Activated T-cell treated with anti-CD3 and anti-CD28 coated beads, Interleukin-2, amount 50 U/mL, for 1 hour (primary cell): Measurements from ENCODE around the gene COL13A1.

Experiments used
- DNase-seq: peaks from one replicate; pipeline ENCODE4 v3.0.0-alpha.2; 2020

Gene COL13A1

DNA sequence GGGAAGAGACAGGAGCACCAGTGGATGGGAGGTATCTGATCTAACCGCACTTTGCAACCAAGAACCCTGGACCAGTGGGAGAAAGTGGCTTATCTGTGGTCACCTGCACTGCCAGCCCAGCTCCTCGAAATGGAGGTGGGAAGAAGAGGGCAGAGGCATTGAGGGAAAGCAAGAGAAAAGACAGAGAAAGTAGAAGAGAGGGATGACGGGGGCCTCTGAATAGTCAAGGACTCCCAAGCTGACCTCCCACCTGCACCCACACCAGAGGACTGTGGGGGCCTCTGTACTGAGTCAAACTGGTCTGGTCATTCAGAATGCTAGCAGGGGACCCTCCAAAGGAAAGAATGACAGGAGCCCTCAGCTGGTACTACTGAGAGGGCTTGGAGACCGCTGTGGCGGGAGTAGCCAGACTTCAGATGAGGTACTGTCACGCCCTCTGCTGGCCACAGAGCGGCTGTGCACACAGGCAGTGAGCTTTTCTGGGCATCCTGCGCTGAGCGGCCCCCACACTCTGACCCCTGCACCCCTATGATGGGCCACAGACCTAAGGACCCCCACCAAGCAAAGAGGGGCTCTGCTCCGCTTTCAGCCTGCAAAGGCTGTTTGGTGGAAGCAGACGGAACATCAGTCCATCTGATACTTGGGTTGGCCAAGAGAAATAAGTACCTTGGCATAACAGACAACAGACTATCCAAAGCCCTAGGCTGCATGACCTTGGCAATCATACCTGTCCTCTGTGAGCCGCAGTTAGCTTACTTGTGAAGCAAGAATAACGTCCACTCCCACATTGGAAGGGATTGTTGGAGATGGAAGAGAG, 112.9 kb downstream of the COL13A1 start:
- peak; percentile 48 for DNase-seq

DNA sequence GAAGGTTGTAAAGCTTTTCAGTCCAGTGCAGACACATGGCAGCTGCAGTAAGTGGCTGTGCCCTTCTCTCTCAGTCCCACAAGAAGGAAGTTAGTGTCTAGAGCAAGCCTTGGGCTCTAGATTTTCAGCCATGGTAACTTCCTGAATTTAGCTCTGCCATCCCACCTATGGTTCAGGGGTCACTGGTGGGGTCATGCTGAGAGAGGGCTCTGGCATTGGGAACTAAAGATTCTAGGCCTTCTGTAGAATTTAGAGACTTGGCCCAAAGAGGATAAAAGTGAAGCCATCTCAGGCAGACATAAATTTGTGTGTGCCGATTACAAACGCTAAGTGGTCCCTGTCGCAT, 113.5 kb downstream of the COL13A1 start:
- DNase-seq: no peak

DNA sequence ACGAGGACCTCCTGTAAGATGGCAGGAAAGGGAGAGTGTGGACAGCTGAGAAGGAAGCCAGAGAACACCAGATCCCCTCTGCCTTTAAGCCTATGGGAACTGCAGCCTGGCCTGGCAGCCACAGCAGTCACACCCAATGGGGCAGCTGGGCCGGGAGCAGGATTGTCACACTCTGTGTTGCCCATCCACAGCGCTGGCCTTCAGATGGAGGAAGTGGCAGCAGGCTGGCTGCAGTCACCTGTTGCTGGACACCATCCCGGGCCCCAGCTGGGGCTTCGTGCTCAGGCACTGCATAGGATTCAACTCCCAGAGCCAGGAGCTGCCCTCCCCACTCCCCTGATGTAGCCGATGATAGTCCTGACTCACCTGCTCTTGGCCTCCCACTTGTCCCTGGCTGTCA, 114.4 kb downstream of the COL13A1 start:
- no peak for DNase-seq

DNA sequence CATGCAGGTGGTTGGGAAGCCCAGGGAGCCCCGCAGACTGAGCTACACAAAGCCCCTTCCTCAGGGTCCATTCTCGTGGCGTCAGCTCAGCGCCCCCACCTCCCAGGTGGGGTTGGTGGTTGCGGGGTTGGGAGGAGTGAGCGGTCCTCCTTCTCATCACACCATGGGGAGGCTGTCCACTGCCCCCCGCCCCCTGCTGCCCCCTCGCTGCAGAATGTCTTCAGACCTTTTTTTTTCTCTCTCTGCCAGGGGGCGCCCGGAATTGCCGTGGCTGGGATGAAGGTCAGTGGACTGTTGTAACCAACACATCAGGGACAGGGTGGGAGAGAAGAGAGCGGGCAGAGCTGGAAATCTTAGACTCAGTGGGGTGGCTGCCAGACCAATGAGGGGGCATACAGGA, 116.3 kb downstream of the COL13A1 start:
- no peak for DNase-seq

DNA sequence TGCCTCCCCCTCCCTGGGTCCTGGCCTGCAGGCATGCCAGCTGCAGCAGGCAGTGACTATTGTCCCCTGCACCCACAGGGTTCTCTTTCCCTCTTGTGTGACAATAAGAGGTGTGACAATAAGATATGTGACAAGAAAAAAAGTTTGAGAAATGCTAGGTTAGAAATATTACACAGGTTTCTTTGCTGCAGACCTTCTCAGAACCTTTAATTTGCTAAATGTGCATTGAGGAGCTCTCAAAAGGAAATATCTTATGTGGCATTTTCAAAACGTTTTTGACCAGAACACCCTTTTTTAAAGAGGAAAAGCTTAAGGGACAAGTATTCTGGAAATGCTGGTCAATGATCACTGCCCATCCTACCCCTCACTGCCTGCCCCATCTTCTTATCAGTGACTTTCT, 117.5 kb downstream of the COL13A1 start:
- no peak for DNase-seq

DNA sequence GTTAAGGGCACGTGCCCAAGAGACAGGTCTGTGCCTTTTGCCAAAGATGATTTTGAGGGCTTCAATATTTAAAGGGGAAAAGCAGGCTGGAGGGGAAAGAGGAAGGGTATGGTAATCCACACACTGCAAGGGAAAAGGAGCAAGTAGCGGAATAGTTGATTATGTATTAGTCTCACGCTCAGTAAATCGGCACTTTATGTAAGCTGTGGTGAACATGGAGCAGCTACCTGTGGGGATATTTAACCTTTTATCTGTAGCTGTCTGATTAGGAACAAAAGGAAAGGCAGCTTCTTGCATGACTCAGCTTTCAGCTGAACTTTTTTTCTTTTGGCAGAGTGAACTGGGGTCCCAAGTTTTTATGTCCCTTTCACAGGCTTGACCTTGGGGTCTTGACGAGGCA, 123.4 kb downstream of the COL13A1 start:
- no peak for DNase-seq

DNA sequence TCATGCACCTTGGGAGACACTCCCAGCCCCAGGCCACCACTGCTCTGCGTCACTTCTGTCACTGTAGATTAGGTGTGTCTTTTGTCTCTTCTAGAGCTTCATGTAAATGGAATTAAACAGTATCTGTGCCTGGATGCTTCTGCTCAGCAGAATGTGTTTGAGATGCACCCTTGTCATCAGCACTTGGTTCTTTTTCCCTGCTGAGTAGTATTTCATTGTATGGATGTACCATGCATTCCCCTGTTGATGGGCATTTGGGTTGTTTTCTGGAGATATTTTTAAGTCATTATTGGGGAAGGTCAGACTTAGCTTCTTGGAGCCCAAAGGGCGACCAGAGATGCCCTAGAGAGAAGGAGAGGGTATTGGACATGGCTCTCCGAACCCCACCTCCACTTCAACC, 126.6 kb downstream of the COL13A1 start:
- DNase-seq: no peak

DNA sequence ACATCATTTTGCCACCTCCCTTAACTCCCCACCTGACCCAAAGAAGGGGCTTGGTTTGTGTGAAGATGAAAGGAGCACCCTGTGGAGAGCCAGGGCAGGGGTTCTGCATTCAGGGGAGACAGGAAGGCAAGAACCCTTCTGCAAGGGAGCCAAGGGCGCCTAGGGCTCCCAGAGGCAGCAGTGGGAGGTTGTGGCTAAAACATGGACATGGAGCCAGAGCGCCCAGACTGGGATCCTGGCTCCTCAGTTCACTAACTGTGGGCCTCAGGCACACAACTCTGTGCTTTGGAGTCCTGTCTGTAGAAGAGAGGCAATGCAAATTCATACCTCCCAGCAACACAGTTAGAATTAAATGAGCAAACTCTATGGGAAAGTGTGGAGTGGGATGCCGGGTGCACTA, 127.9 kb downstream of the COL13A1 start:
- DNase-seq: no peak

DNA sequence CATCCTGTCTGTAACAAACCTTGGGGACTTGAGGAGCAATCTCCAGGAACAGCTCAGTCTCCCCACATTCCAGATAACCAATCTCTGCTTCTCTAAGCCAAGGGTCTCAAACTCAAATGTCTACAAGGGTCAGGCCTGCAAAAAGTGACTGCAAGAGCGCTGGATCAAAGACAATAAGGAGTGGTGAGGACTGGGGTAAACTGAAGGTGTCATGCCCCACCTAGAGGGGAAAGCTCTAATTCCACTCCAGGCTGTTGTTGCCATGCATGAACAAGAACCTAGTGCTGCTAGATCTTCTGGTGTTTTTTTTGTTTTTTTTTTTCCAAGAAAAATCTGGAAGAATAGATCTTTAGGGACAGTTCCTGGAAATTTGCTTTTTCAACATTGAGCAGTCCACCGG, 133.1 kb downstream of the COL13A1 start:
- no peak for DNase-seq

DNA sequence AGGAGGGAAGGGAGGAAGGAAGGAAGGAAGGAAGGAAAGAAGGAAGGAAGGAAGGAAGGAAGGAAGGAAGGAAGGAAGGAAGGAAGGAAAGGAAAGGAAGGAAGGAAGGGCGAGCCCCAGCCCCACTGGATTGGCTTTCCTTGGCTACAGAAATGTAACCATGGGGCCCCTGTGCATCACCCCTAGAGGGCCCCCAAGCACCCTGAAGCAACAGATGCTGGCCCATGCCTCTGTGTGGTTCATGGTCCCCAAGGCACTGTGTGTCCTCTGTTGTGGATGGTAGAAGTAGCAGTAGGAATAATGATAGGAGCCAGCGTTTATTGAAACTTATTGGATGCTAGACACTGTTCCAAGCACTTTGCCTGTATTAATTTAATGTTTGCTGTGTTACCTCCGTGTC, 134.4 kb downstream of the COL13A1 start:
- no peak for DNase-seq

DNA sequence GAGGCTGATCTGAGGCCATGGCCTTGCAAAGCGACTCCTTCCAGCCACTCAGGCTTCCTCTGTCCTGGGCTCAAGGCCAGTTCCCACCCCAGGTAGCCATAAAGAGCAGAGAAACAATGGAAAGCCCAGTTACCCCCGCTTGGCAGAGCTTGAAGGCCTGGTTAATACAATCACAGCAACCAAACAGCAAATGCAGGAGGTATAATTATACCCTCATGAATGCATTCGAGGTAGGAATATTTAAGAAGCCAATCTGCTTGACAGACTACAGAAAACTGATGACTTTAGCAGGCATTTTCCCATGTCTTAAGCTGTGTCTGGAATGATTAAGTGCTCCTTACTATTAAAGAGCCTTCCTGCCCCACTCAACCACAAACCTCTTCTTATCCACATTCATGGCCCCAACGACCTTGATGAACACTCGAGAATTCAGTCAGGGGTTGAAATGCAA, 136.9 kb downstream of the COL13A1 start:
- DNase-seq: no peak

DNA sequence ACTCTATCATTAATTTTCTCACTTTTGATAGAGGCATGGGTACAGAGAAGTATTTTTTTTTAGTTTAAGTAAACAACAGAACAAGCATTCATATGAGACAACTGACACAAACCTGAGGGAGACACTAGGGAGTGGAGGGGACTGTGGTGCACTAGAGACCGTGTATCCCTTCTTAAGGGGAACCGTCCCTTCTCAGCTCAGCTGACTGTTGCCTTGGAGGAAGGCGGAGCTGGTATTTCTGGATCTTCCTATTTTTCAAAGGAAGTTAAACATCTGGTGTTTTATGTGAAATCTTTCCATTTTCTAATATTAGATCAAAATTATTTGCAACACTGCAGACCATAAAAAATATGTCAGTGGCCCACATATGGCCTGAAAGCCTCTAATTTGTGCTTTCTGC, 137.4 kb downstream of the COL13A1 start:
- DNase-seq: no peak

DNA sequence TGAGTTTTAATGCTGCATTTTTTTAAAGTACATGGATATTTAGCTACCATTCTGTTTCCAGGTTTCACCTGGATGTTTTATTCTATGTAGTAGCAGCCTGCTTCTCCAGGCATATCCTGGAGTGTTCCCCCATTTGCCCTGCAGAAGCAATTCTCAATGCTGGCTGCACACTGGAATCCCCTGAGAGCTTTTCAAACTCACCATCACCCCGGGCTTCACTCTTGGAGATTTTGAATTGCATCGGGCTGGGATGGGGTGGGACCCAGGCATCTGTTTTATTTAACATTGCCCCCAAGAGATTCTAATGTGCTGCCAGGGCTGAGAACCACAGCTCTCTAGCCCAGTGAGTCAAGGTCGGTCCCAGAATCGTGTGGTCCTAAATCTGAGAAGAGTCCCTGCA, 137.8 kb downstream of the COL13A1 start:
- no peak for DNase-seq

DNA sequence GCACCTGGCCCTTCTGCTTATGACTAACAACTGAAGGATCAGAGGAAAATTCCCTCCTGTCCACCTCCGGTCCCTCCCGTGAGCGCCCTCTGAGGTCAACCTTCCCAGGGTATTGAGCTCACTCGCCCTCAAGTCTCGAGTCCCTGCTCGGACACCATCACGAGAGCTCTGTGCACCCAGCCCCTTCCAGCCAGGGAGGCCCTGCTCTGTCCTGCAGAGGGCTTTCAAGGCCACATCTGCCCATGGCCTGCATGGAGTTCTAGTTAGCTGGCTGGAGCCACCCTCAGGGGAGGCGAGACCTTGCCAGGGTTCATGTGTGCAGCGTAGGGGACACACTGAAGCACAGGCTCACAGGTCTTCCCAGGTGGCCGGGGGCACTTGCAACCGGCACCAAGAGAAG, 140.0 kb downstream of the COL13A1 start:
- no peak for DNase-seq

DNA sequence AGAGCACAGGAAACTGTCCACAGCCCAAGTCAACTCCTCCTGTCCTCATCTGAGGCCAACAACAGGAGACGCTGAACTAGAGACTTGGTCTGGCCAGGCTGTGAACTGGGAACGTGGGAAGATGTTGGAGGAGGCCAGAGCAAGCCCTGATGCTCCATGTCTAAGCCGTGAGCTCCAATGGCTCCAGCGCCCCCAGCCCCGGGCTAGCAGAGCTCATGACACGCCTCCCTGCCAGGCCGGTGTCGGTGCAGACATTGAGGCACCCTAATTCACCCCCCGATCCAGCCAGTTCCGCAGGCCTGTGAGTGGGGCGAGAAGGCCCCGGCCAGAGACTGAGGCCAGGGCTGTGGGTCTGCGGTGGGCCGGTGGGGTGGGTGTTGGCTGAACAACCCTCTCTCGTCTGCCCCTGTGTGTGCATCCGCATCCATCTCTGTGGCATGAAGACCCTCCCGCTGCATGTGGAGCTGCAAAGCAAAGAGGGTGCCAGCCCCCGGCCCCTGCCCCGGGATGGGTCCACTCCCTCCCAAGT, 141.7 kb downstream of the COL13A1 start:
- DNase-seq: no peak

DNA sequence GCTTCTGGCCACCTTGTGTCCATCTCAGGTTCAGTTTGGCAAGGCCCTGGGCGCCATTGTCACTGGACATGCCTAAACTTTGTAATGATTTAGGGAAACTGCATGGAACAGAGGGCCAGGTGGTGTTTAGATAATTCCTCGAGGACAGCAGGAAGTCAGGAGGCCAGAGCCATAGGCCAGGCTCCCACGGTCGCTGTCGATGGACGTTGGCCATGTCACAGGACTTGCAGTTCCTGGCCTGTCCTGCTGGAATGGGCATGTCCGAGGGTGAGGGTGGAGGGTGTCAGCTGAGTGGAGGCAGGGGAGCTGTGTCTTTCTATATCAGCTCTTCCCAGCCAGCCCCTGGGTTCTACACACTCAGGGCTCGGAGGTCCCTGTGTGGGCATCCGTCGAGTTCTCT, 143.1 kb downstream of the COL13A1 start:
- DNase-seq: no peak

DNA sequence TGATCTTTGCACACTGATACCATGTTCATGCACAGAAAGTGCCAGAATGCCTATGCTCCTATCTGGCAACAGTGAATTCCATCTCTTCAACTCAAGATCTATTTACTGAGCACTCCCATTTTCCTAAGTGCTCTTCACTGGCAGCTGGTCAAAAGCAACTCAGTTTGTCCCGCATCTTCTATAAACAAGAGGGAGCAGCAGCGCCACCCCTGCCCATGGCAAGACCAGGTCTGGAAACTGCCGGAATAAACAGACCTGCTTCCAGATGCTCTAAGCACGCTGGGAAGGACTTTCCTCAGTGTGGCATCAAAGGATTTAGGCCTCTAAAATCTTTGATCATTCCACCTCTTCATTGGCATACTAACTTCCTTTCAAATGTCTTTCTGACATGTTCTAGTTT, 146.6 kb downstream of the COL13A1 start:
- DNase-seq: no peak

DNA sequence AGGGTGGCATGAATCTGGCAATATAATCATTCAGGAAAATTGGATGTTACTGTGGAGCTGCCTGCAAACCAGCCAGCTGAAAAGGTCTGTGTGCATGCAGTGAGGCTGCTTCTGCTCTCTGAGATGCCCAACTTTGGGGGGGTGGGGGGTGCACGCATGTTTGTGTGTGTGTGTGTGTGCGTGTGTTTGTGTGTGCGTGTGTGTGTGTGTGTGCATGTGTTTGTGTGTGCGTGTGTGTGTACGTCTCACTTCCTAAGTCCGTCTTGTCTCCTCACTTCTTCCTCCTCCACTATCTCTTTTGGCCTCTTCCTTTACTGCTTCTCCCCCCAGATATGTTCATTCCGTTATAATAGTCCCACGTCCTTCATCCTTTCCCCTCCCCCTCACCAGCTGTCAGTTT, 148.1 kb downstream of the COL13A1 start:
- no peak for DNase-seq

DNA sequence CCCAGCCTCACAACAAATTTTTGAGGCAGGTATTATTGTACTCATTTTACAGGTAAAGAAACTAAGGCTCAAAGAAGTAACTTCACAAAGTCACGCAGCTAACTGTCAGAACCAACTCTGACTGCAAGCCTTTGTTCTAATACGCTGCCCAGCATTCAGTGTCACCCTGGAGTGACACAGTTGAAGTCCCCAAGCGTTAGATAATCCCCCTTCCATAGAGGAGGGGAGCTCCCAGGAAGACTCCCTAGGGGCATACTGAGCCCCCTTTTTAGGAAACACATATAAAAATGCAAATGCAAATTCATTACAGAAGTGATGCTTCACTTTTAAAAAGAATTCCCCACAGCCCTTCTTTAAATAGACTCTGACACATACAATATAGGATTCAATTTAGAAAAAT, 150.0 kb downstream of the COL13A1 start:
- DNase-seq: no peak

DNA sequence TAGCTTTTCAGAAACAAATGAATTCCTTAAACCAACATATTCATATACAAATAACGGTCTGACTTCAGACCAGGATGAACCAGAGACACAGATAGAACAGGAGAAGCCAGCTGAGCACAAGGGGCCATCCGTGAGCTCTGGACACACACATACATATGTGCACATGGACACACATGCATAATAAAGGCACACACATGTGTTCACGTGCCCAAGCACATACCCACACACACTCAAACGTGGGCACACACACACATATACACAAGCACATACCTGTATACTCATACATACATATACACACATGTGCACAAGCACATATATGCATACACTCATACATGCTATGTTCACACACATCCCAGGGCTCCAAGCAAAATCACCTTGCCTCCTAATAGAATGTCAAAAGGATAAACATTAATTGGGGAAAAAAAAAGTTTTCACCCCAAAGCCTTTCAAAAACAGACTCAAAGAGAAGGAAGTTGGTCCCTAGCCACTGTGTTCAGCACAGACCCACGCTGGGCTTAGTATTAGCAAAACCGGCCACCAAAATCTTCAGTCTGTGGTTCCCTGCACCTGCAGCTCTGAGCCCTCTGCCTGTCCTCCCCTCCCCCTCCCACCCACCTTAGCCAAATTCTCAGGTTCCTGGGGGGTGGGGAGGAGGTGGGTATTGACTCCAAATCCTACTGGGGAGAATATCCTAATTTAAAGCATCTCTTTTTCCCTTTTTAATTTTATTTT, 150.5 kb downstream of the COL13A1 start:
- no peak for DNase-seq

DNA sequence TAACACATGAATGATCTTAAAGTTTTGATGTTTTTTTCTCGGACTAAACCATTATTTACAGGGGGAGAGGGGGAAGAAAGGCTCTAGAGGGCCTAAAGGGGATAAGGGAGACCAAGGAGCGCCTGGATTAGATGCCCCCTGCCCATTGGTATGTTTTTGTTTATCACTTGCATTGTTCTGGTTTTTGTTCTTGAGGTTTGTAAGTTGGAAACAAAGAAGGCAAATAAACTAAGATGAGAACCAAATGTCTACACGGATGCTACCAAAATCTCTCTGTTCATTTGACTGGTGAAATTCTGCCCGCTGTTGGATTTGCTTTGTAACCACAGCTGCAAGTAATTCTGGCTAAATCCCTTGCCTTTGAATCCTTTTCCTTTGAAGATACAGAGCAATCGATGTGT, 151.1 kb downstream of the COL13A1 start:
- DNase-seq: no peak

DNA sequence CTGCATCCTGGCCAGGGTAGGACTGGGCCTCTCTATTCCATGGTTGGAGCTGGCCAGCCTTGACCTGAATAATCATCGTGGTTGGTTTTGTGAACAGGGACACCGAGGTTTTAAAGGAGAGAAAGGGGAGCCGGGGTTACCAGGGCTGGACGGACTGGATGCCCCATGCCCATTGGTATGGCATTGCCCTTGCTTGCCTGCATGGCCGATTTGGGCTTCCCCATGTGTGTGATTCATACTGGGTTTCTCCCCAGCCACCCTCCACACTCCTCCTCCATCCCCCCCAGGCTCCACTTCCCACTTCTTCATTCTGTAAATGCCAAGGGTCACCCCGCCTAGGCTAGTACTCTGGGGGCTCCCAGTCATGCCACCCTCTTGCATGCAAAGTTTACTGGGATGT, 152.1 kb downstream of the COL13A1 start:
- no peak for DNase-seq

DNA sequence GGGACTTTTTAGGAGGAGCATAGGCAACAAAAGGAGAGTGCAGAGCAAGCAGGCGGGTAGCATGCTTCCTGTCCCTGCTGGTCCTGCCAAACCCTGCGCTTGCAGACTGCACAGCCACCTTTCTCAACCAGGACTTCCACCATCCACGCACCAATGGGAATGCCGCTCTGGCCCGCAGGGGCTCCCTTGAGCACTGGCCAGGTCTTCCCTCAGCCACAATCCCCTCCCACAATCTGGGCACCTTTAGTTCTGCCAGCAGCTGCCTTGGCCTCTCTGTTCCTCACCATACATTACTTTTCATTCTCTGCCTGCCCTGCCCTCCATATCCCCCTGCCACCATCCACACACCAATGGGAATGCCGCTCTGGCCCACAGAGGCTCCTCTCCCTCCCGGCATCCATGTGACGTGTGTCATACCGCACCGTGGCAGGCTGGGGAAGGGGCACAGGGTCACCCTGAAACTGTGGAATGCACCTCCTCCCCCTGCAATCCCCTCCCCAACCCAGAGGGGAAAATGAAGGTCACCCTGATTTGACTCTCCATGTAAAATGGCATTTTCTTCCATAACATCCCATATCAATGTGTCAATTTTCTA, 153.6 kb downstream of the COL13A1 start:
- no peak for DNase-seq
